ENCODE measurements around the gene ADRA1B. TPM values are rescaled to one million over a fixed set of nuclear protein-coding genes. Genes with fewer than 3 reads are reported as not detected.

The ADRA1B gene
- 0.07 and 0.13 TPM in 2 replicates for total RNA-seq

GRCh38 chr5:159915904-159916840 is at the start of gene ADRA1B:
Gene ADRA1B (plus strand): TSS chr5:159916482. CDS start chr5:159916906, 424 bp downstream.

GRCh38 chr5:160008877-160009590 is 92.8 kb downstream of the ADRA1B start, which contains the start of gene TTC1:
Gene TTC1 (plus strand): TSS chr5:160009139. CDS start chr5:160010529, 1,390 bp downstream.

Small RNA genes within 50 kb of the gene (small RNA-seq; reads per million reads assigned to genes)
- gene RF00019: not detected

Other genes with a start within 250 kb of the ADRA1B start
- gene TTC1, start 92.7 kb downstream of the ADRA1B start, total RNA-seq: 60.8 and 72.9 TPM in 2 replicates
- gene PWWP2A, start 203.0 kb downstream of the ADRA1B start, total RNA-seq: 22.8 and 22.9 TPM in 2 replicates

All from thoracic aorta endothelial cell (primary cell).